ENCODE data around the gene GPR107.

GRCh38 chr9:130144703-130145102 is 91.0 kb downstream of the GPR107 start:
- TF ChIP-seq CTCF (IDR thresholded peaks at IDR 0.05) (no peak), EZH2 (IDR thresholded peaks at IDR 0.05; ENCODE audit: borderline replicate concordance, insufficient read depth, low read depth, low read length, poor library complexity, severe bottlenecking) (no peak)
